Measurements from ENCODE around the gene ANKRA2. TPM values are rescaled to one million over a fixed set of nuclear protein-coding genes. Genes with fewer than 3 reads are reported as not detected.

The ANKRA2 gene
- total and polyA plus RNA-seq, 2 donors (not counting 3 experiments of a cell fraction or from before 2014, with no cell fraction given) = 8.6 to 19.5 TPM

GRCh38 chr5:73540192-73540591 lies 25.2 kb downstream of the ANKRA2 start:
- ChIA-PET POLR2A (no interaction called here), CTCF (interaction anchor here (1.1 kb wide), 1 partner anchor 9 kb away, joined by 3 read pairs; no protein-coding TSS in a partner anchor)
- no peaks in the 10 kb centered on the region for H3K36me3 ChIP-seq (ENCODE audit: control insufficient read depth in 2 of 2, extremely low read depth in 1 of 2, insufficient read depth in 2 of 2, low read length in 2 of 2)
- no peak overlapping the region for H3K27ac ChIP-seq (ENCODE audit: insufficient read depth, low read depth, low read length)
- no peaks in the 10 kb centered on the region for H3K27me3 ChIP-seq (ENCODE audit: control insufficient read depth in 2 of 2, insufficient read depth in 2 of 2, low read length in 2 of 2)
- BruUV-seq (replicated peaks) = no TSS peak
- no peaks in the 10 kb centered on the region for H4K20me1 ChIP-seq (replicated peaks; ENCODE audit: control insufficient read depth, extremely low read depth, insufficient read depth, low read length)
- FAIRE-seq = peak; percentile 37
- TF ChIP-seq FOS (IDR thresholded peaks at IDR 0.05; ENCODE audit: borderline replicate concordance, insufficient read depth, low read length) (peak; percentile 48), MYC (IDR thresholded peaks at IDR 0.05; ENCODE audit: low read depth, low read length) (no peak)
- intact Hi-C loops (cut with micrococcal nuclease) (no loop called here), dilution Hi-C loops (cut with MboI; ENCODE audit: extremely low pct_ligation_motif_present, low sequenced_read_pairs) (no loop called here)
- DNase-seq (ENCODE audit: low read depth, low spot score) = peak; percentile 38
- H3K9me1 ChIP-seq (replicated peaks; ENCODE audit: control insufficient read depth, extremely low read depth, insufficient read depth, low read length) = no peaks in the 10 kb centered on the region
- peak overlapping the region; percentile 77 for H2AFZ ChIP-seq (ENCODE audit: low read depth, low read length)
- H3K4me2 ChIP-seq (ENCODE audit: insufficient read depth, low read length) = no peak overlapping the region
- H3K4me1 ChIP-seq (ENCODE audit: control insufficient read depth, extremely low read depth, insufficient read depth, low read length) = peaks cover 27% of the 10 kb centered on the region
- H3K4me3 ChIP-seq (replicated peaks in 1 of 3; ENCODE audit: insufficient read depth in 1 of 3, low read depth in 1 of 3, low read length in 3 of 3) = no peak overlapping the region
- no peaks in the 10 kb centered on the region for H3K79me2 ChIP-seq (ENCODE audit: control insufficient read depth, insufficient read depth, low read length)
- H3K9me3 ChIP-seq (replicated peaks; ENCODE audit: control insufficient read depth, insufficient read depth, low read length) = no peaks in the 10 kb centered on the region
- H3K9ac ChIP-seq (replicated peaks; ENCODE audit: extremely low read depth, insufficient read depth, low read length) = no peak overlapping the region

GRCh38 chr5:73539730-73540129 lies 25.7 kb downstream of the ANKRA2 start:
- no peak overlapping the region for H3K27ac ChIP-seq (ENCODE audit: insufficient read depth, low read depth, low read length)
- no peaks in the 10 kb centered on the region for H3K79me2 ChIP-seq (ENCODE audit: control insufficient read depth, insufficient read depth, low read length)
- no peak overlapping the region for H3K4me3 ChIP-seq (replicated peaks in 1 of 3; ENCODE audit: insufficient read depth in 1 of 3, low read depth in 1 of 3, low read length in 3 of 3)
- H3K27me3 ChIP-seq (ENCODE audit: control insufficient read depth in 2 of 2, insufficient read depth in 2 of 2, low read length in 2 of 2) = peaks cover 0 to 1% of the 10 kb centered on the region in 2 experiments
- FAIRE-seq (no peak), DNase-seq (ENCODE audit: low read depth, low spot score) (no peak)
- no peak overlapping the region for H3K9ac ChIP-seq (replicated peaks; ENCODE audit: extremely low read depth, insufficient read depth, low read length)
- peaks cover 27% of the 10 kb centered on the region for H3K4me1 ChIP-seq (ENCODE audit: control insufficient read depth, extremely low read depth, insufficient read depth, low read length)
- dilution Hi-C loops (cut with MboI; ENCODE audit: extremely low pct_ligation_motif_present, low sequenced_read_pairs) (no loop called here), intact Hi-C loops (cut with micrococcal nuclease) (no loop called here)
- no TSS peak for BruUV-seq (replicated peaks)
- ChIA-PET CTCF (interaction anchor here (1.1 kb wide), 1 partner anchor 8 kb away, joined by 3 read pairs; no protein-coding TSS in a partner anchor), POLR2A (no interaction called here)
- H4K20me1 ChIP-seq (replicated peaks; ENCODE audit: control insufficient read depth, extremely low read depth, insufficient read depth, low read length) = no peaks in the 10 kb centered on the region
- no peaks in the 10 kb centered on the region for H3K36me3 ChIP-seq (ENCODE audit: control insufficient read depth in 2 of 2, extremely low read depth in 1 of 2, insufficient read depth in 2 of 2, low read length in 2 of 2)
- H3K9me1 ChIP-seq (replicated peaks; ENCODE audit: control insufficient read depth, extremely low read depth, insufficient read depth, low read length) = no peaks in the 10 kb centered on the region
- TF ChIP-seq, protein P1, sequence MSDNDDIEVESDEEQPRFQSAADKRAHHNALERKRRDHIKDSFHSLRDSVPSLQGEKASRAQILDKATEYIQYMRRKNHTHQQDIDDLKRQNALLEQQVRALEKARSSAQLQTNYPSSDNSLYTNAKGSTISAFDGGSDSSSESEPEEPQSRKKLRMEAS (IDR thresholded peaks at IDR 0.05; ENCODE audit: insufficient read depth, insufficient read length) = no peak
- no peak overlapping the region for H2AFZ ChIP-seq (ENCODE audit: low read depth, low read length)
- H3K9me3 ChIP-seq (replicated peaks; ENCODE audit: control insufficient read depth, insufficient read depth, low read length) = no peaks in the 10 kb centered on the region
- no peak overlapping the region for H3K4me2 ChIP-seq (ENCODE audit: insufficient read depth, low read length)
